DMS 273 (cell line): ENCODE results near the gene SLC14A1.
A peak's percentile ranks its signal among the peaks of the same experiment; 100 is the strongest.
"Not testable (repeated sequence)": the region's sequence is repeated elsewhere in the genome, so short reads cannot be mapped to it uniquely, and the experiment has no call there.

Source experiments
- DNase-seq: peaks from one replicate; lab custom pipeline; 2025; ENCODE audit not compliant: unreplicated experiment; lab: John Stamatoyannopoulos, UW

SLC14A1 gene

DNA sequence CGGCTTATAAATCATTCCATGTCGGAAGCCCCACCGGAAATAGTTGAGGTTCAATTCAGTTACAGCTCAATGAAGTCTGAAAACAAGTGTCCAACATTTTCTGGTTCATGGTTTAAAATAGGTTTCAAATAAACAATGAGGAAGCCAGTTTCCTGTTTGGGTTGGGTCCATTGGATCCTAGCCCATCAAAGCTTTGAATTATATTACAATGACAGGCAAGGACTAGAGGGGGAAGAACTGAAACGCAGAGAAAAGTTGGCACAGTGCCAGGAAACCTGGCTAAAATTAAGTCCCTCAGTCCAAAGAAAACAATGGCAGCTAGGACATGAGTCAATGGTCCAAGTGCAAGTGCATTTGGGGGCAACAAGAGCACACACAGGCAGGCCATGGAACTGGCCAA lies 32.0 kb downstream of the SLC14A1 start:
- peak; percentile 27 for DNase-seq

DNA sequence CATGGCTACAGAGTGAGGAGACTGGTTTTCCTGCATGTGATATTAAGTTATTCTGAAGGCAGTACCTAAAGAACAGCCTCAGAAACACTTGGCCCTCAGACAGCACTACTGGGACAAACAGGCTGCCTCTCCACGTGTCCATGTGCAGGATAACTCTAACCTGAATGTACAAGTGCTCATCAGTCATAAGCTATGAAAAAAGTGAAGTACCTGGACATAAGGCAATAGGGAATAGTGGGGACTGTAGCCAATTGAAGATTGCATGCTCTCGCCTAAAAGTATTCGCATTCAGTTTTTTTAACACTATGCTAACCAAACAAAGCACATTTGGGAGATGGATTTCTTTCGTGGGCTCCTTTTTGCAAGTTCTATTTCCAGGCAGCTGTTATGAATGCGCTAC lies 33.0 kb downstream of the SLC14A1 start:
- DNase-seq: no peak

- DNase-seq: not testable (repeated sequence)
Observed at GRCh38 chr18:45757644-45758043, 33.7 kb downstream of the SLC14A1 start.

GRCh38 chr18:45760462-45761036 lies 36.6 kb downstream of the SLC14A1 start:
- DNase-seq: peak; percentile 51

- DNase-seq: no peak
Observed at GRCh38 chr18:45761512-45762114, 37.6 kb downstream of the SLC14A1 start.

DNA sequence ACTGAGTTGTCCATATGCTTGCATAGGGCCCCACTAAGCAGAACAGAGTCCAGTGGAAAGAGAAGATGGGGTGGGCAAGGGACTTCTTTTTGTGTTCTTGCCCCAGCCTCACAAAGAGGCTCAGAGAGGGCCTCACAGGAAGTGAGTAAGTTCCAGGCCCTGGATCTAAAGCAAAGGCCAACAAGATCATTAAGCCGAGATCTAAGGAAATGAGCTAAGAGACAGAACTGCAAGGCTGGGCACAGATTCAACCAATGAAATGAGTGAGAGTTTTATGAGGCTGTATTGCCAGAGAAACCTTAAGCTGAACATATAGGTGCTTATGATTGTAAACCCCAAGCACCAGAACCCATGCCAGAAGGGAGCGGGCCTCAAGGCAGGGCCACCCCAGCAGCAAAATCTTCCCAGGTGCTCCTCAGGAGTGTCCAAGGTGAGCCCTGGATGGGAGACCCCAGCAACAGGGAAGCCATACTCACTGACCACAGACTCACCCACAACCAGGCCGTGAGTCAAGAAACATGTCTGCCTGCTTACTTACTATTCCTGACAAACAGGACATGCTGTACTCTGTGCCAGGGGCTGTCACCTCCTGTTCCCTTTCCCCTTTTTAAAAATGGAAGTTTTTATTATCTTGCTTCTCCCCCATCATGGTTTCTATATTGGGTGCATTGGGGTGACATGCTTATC lies 40.2 kb downstream of the SLC14A1 start:
- no peak for DNase-seq

DNA sequence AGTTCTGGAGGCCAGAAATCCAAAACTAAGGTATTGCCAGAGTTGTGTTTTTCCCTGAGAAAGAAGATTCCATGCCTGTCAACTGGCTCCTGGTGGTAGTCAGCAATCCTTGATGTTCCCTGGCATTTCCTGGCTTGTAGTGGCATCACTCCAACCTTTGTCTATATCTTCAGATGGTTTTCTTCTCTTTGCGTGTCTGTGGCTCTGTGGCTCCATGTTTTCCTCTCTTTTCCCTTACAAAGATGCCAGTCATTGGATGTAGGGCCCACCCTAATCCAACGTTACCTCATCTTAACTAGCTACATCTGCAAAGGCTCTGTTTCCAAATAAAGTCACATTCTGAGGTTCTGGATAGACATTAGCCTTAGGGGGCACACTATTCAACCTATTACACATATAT lies 41.8 kb downstream of the SLC14A1 start:
- no peak for DNase-seq

- no peak for DNase-seq
Observed at GRCh38 chr18:45771587-45772480, 47.9 kb downstream of the SLC14A1 start.

GRCh38 chr18:45774065-45774521 lies 50.1 kb downstream of the SLC14A1 start:
- DNase-seq: no peak

GRCh38 chr18:45775241-45775676 lies 51.3 kb downstream of the SLC14A1 start:
- DNase-seq: peak; percentile 68

GRCh38 chr18:45775743-45776142 lies 51.8 kb downstream of the SLC14A1 start:
- no peak for DNase-seq

- no peak for DNase-seq
Observed at GRCh38 chr18:45777393-45777792, 53.4 kb downstream of the SLC14A1 start.

DNA sequence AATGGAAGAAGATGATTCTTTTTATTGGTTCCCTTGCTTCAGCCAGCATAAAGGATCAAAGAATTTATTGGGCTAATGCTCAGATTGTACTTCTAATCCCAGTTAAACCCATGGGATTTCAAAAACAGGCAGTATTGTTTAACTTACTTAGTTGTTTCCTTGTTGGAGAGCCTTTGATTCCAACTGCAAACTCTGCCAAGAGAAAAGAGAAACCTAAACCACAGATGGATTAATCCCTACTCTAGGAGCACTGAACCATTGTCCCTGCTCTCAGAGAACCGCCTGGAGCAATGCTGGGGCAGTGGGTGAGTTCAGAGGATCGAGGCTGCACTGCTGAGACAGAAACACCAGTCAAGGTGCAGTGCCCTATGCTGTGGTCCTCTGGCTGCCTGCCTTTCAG lies 56.6 kb downstream of the SLC14A1 start:
- no peak for DNase-seq

- no peak for DNase-seq
Observed at GRCh38 chr18:45782662-45783061, 58.7 kb downstream of the SLC14A1 start.

DNA sequence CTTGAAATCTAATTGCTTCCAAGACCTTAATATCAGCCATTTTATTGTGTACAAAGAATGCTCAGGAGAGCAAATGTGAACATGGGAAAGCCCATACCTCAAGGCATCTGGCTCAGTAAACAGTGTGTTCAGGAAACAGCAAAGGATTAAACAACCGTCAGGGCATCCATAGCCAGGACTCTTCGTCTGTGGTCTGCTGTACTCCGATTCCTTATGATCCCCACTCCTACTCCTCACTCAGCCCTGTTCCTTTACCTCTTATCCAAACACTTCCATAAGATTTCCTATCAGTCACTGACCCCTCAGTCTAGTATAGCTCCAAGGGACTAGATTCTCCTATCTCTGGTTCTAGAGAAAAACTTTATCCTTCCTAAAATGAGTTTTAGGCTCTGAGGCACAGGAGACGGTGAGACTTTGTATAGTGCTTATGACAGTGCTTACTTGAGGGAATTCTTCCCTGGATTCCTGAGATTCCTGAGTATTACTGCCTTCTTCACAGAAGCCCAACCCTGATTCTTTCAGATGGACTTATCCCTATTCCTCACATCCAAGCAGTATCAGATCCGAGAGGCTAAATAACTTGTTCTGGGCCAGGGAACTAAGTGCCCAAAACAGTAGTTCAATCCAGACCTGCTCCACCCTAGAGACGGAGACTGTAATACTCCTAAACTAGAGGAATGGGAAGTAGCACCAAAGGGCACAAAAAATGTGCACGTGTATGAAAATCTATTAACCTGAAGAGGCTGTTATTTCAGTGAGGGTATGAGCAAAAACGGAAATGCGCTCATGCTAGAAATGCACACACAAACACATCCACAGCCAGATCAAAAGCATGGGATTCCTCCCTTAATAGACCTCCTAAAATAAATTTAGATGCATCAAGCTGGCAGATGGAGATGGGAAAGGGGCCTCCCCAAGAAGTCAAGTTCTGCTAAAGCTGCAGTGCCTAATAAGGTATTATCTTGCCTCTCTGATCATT lies 59.4 kb downstream of the SLC14A1 start:
- no peak for DNase-seq

DNA sequence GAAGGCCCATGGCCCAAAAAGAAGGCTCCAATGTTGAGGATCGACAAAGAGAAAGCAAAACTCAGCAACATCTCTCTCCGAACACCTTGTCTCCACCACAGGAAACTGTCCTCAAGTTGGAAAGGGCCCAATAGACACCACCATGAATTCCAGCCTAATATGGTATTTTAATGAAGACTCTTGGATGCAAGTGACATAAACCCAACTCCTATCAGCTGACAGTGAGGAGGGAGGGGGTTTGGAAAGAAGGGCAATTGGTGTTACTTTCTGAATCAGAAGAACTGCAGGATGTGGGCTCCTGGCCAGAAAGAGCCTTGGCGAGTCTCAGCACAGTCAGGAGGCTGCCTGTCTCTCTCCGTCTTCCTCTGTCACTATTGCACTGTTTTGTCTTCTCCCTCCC lies 61.2 kb downstream of the SLC14A1 start:
- no peak for DNase-seq

- no peak for DNase-seq
Observed at GRCh38 chr18:45786941-45787340, 63.0 kb downstream of the SLC14A1 start.

DNA sequence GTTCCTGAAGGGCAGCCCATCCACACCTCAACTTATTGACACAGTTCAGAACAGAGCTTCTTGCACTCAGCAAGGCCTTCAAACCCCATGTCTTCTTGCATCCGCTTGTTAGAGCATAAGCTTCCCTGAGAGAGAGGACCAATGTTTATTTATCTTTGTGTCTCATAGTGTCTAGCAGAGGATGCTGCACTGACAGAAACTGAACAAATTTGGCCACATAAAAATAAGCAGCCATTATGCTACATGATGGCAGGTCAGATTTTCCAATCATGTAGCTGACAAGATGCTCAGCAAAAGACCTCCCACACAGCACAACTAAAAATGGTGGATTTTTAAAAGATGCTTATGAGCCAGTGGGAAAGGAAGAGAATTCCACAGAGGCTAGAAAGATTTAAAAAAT lies 63.4 kb downstream of the SLC14A1 start:
- DNase-seq: no peak

DNA sequence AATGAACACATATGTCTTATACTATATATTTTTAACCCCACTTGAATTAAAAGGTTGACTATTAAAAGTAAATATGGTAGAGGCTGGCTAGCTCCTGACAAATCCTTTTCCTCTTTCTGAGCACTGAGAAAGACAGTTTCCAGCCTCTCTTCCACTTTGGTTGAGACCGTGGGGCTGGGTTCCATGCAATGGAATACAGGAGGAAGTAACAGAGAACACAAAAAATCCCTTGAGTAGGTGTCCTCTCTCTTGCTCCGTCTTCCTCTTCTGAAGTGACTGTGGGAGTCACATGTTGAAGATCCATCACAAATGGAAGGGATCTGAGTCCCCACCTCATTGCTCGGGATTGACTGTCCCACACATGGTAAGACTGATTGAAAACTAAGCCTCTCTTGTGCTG lies 64.9 kb downstream of the SLC14A1 start:
- DNase-seq: no peak
